HFF-Myc (cell line): ENCODE results near the gene SP8.

ENCODE experiments used
- DNase-seq: peaks from one replicate; pipeline ENCODE4 v3.0.0-alpha.2; 2011; ENCODE audit warnings: low read depth; ENCODE audit errors: extremely low read depth
- H3K4me3 ChIP-seq: replicated peaks from 2 replicates; pipeline ENCODE4 v1.5.1; 2011; ENCODE audit warnings: low read depth, mild to moderate bottlenecking, control low read depth, low read length
- TF ChIP-seq, protein P1 (sequence below): IDR thresholded peaks from 2 replicates; pipeline ENCODE4 v1.5.1; 2012; ENCODE audit warnings: mild to moderate bottlenecking, low read depth, low read length, control low read depth; ENCODE audit errors: missing control alignments

Gene SP8

GRCh38 chr7:20788420-20788990, 1.8 kb upstream of the SP8 start:
- TF ChIP-seq, protein P1, sequence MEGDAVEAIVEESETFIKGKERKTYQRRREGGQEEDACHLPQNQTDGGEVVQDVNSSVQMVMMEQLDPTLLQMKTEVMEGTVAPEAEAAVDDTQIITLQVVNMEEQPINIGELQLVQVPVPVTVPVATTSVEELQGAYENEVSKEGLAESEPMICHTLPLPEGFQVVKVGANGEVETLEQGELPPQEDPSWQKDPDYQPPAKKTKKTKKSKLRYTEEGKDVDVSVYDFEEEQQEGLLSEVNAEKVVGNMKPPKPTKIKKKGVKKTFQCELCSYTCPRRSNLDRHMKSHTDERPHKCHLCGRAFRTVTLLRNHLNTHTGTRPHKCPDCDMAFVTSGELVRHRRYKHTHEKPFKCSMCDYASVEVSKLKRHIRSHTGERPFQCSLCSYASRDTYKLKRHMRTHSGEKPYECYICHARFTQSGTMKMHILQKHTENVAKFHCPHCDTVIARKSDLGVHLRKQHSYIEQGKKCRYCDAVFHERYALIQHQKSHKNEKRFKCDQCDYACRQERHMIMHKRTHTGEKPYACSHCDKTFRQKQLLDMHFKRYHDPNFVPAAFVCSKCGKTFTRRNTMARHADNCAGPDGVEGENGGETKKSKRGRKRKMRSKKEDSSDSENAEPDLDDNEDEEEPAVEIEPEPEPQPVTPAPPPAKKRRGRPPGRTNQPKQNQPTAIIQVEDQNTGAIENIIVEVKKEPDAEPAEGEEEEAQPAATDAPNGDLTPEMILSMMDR = no peak
- DNase-seq = no peak
- no peak overlapping the region for H3K4me3 ChIP-seq

DNA sequence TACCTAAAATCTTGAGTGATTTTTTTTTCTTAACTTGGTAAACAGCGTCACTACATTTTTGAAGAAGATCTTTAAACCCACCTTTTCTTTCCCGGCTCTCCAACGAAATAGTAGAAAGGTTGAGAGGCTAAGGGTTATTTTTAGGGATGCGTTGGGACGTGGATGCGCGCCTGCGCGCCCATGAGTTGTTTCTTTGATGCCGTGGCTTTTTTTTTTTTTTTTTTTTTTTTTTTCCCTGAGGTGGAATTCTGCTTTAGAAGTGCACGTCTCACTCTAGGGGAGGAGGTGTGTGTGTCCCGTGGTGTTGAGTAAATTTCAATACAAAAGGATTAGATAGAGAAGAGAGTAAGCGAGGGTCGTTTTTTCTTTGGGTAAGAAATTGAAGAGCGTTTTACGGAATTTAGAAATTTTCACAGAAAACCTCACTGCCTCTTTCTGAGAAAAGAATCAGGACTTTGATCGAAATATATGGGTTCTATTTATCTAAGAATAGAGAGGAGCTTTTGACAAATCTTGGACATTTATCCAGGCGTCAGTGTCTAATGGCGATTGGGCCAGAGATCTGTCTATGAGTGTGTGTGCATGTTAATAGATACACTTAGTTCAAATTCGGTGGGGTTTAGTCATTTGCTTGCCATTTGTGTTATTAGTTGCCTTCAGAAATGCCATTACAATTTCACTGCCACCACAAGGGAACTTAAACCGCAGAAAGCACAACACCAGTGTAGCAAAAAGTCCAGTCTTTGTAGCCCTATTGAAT, 1.2 kb upstream of the SP8 start:
- TF ChIP-seq, protein P1 = no peak
- DNase-seq = no peak
- H3K4me3 ChIP-seq = no peak overlapping the region

GRCh38 chr7:20786421-20786778, 286 bp downstream of the SP8 start:
- TF ChIP-seq, protein P1 = no peak
- no peak for DNase-seq
- H3K4me3 ChIP-seq = no peak overlapping the region

GRCh38 chr7:20786049-20786412, 655 bp downstream of the SP8 start:
- DNase-seq = no peak
- TF ChIP-seq, protein P1 = no peak
- H3K4me3 ChIP-seq = no peak overlapping the region

DNA sequence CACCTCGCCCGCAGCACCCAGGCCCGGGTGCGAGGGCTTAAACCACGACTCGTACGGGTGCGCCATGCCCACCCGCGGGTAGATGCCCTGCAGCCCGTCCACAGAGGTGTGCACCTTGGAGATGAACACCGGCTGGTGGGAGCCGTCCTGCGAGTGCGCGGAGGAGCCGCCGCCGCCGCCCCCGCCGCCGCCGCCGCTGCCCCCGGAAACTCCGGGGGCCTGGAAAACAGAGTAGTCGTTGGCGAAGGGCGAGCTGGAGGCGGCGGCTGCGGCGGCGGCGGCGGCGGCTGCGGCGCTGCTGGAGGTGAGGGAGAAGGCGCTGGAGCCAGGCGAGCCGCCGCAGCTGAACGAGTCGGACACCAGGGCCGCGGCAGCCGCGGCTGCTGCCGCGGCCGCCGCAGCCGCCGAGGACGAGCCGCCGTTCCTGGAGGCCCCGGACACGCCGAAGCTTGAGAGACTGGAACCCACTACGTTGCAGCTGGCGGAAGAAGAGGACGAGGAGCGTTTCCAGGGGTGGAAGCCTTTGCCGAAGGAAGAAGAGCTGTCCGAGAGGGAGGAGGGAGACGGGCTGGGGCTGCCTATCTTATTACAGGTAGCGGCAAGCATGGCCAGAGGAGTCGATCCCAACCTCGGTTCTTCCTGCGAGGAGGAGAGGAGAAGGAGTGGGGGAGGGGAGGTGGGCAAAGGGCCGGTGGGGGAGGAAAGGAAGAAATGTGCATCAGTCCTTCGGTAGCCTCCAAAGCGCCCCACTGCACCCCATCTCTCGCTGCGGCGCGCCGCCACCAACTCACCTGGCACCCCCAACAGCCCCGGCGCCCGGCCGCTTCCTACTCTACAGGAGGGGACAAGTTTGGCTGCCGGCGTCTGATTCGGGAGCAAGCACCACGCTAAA, 1.3 kb downstream of the SP8 start:
- no peak overlapping the region for H3K4me3 ChIP-seq
- TF ChIP-seq, protein P1 = no peak
- no peak for DNase-seq

- H3K4me3 ChIP-seq = no peak overlapping the region
- TF ChIP-seq, protein P1 = peak; percentile 33
- DNase-seq = no peak
Measured at GRCh38 chr7:20784388-20785156, 2.1 kb downstream of the SP8 start.
